HCT116 (cell line): ENCODE measurements around the gene LIX1. TPM values are rescaled to one million over a fixed set of nuclear protein-coding genes. Genes with fewer than 3 reads are reported as not detected.

Source experiments
- ATAC-seq: fragments of 200-7000 bp; cut with Tn5 transposase; 2 replicates; pipeline ENCODE4 v1.9.1; 2020; ENCODE audit warnings: mild to moderate bottlenecking, moderate library complexity
- BruUV-seq: library from RNA; stranded (reverse); fragments of 400-500 nt; replicated peaks from 2 replicates; lab custom pipeline; 2021; lab: Mats Ljungman, UMichigan
- CTCF ChIA-PET: fragments of 300-600 bp; sonication (Branson Sonifier 250); formaldehyde crosslinking; loops from one replicate; lab custom pipeline; 2021; ENCODE audit warnings: antibody characterized with exemption; lab: Charles Lee
- POLR2A ChIA-PET: fragments of 300-600, 350-600 bp; sonication (Branson Sonifier 250); formaldehyde crosslinking; loops from one replicate; lab custom pipeline; 2021; ENCODE audit warnings: antibody characterized with exemption; lab: Charles Lee
- RAD21 ChIA-PET, 2 experiments: fragments of 300-600 bp; sonication (Branson Sonifier 250); formaldehyde crosslinking; loops; one replicate each; lab custom pipeline; 2023; ENCODE audit warnings: low total read pairs in 2 of 2; ENCODE audit not compliant: uncharacterized antibody in 2 of 2, unreplicated experiment in 2 of 2, low non-redundant PET in 1 of 2; lab: Charles Lee
- DNase-seq: peaks from one replicate; pipeline ENCODE4 v3.0.0-alpha.2; 2010; ENCODE audit warnings: low read depth, low spot score
- H2AFZ ChIP-seq: fragments of 200-600 bp; shearing (Covaris generic), sonication (generic); 2 replicates; pipeline ENCODE4 v1.6.1; 2017; ENCODE audit warnings: low read depth, mixed run types, mixed read lengths, antibody characterized with exemption, low read length; ENCODE audit not compliant: poor library complexity, severe bottlenecking
- H3K27ac ChIP-seq: 2 replicates; pipeline ENCODE4 v1.5.1; 2012; ENCODE audit warnings: low read depth, low read length
- H3K27me3 ChIP-seq: fragments of 200-600 bp; sonication (generic); 2 replicates; pipeline ENCODE4 v1.6.1; 2016; ENCODE audit warnings: mixed run types, low read length, mixed read lengths; ENCODE audit not compliant: insufficient read depth
- H3K36me3 ChIP-seq, 2 experiments: fragments of 200-500 bp in 1 of 2; fragments of 200-600 bp in 1 of 2; sonication (Bioruptor generic) in 1 of 2; sonication (generic) in 1 of 2; 2 replicates each; pipeline versions ENCODE4 v1.5.1 to v1.6.1; 2014 to 2016; ENCODE audit warnings: low read length in 2 of 2, inconsistent platforms in 1 of 2, mixed read lengths in 1 of 2, mixed run types in 1 of 2; ENCODE audit not compliant: insufficient read depth in 2 of 2, control insufficient read depth in 1 of 2
- H3K4me1 ChIP-seq, 2 experiments: fragments of 200-600 bp in 1 of 2; sonication (generic) in 1 of 2; 2 replicates each; pipeline versions ENCODE4 v1.5.1 to v1.6.1; 2012 to 2017; ENCODE audit warnings: low read length in 2 of 2, inconsistent platforms in 1 of 2, mild to moderate bottlenecking in 1 of 2, mixed read lengths in 1 of 2, mixed run types in 1 of 2, moderate library complexity in 1 of 2; ENCODE audit not compliant: insufficient read depth in 2 of 2, control insufficient read depth in 1 of 2
- H3K4me2 ChIP-seq: fragments of 200-600 bp; sonication (generic); 2 replicates; pipeline ENCODE4 v1.6.1; 2017; ENCODE audit warnings: mixed run types, low read length, mixed read lengths
- H3K4me3 ChIP-seq, 2 experiments: fragments of 200-600 bp in 1 of 2; sonication (generic) in 1 of 2; replicated peaks in 1 of 2; 2 replicates each; pipeline ENCODE4 v1.5.1; 2011 to 2016; ENCODE audit warnings: low read length in 2 of 2, control low read depth in 1 of 2, low read depth in 1 of 2, mild to moderate bottlenecking in 1 of 2, mixed read lengths in 1 of 2, mixed run types in 1 of 2
- H3K79me2 ChIP-seq: fragments of 200-600 bp; sonication (generic); 2 replicates; pipeline ENCODE4 v1.6.1; 2017; ENCODE audit warnings: mild to moderate bottlenecking, mixed run types, low read length, moderate library complexity, mixed read lengths; ENCODE audit not compliant: insufficient read depth
- H3K9ac ChIP-seq: fragments of 200-600 bp; sonication (generic); 2 replicates; pipeline ENCODE4 v1.6.1; 2016; ENCODE audit warnings: low read length, mixed read lengths
- H3K9me2 ChIP-seq: fragments of 200-600 bp; sonication (generic), shearing (Covaris generic); 2 replicates; pipeline ENCODE4 v1.6.1; 2017; ENCODE audit warnings: mixed run types, mild to moderate bottlenecking, moderate library complexity; ENCODE audit not compliant: insufficient read depth
- H3K9me3 ChIP-seq, 2 experiments: fragments of 200-500 bp in 1 of 2; fragments of 200-600 bp in 1 of 2; sonication (Bioruptor generic) in 1 of 2; sonication (generic) in 1 of 2; 2 replicates each; pipeline ENCODE4 v1.6.1; 2014 to 2017; ENCODE audit warnings: low read length in 2 of 2, mixed read lengths in 2 of 2, inconsistent platforms in 1 of 2, low read depth in 1 of 2, mild to moderate bottlenecking in 1 of 2, mixed run types in 1 of 2, moderate library complexity in 1 of 2; ENCODE audit not compliant: control insufficient read depth in 1 of 2, insufficient read depth in 1 of 2
- H4K20me1 ChIP-seq: fragments of 200-600 bp; sonication (generic), shearing (Covaris generic); 2 replicates; pipeline ENCODE4 v1.6.1; 2017; ENCODE audit warnings: mixed run types, mild to moderate bottlenecking, moderate library complexity; ENCODE audit not compliant: insufficient read depth
- CBX3 ChIP-seq: IDR thresholded peaks from 2 replicates; pipeline ENCODE4 v1.6.1; 2012; ENCODE audit warnings: low read depth
- EZH2phosphoT487 ChIP-seq: fragments of 200-600 bp; IDR thresholded peaks from 2 replicates; pipeline ENCODE4 v1.6.1; 2018; ENCODE audit warnings: antibody characterized with exemption, borderline replicate concordance
- POLR2AphosphoS5 ChIP-seq: IDR thresholded peaks from 2 replicates; pipeline ENCODE4 v1.6.1; 2011; ENCODE audit warnings: mild to moderate bottlenecking, low read depth, low read length, moderate library complexity
- RAD21 ChIP-seq: IDR thresholded peaks from 2 replicates; pipeline ENCODE4 v1.6.1; 2012; ENCODE audit warnings: low read depth, mild to moderate bottlenecking
- SP1 ChIP-seq: IDR thresholded peaks from 2 replicates; pipeline ENCODE4 v1.6.1; 2012; ENCODE audit warnings: low read depth
- SRF ChIP-seq: IDR thresholded peaks from 2 replicates; pipeline ENCODE4 v1.6.1; 2012; ENCODE audit warnings: low read depth
- TCF7L2 ChIP-seq: IDR thresholded peaks from 2 replicates; pipeline ENCODE4 v1.7.0; 2011; ENCODE audit warnings: borderline replicate concordance, inconsistent platforms; ENCODE audit not compliant: insufficient read depth, insufficient read length; ENCODE audit errors: extremely low read depth
- ZFX ChIP-seq: fragments of 450-650 bp; IDR thresholded peaks from 2 replicates; pipeline ENCODE4 v1.6.1; 2017
- intact Hi-C: fragments of 100-400 bp; cut with micrococcal nuclease; formaldehyde crosslinking; loops from 2 replicates; pipeline ENCODE4 v1.10.0; 2022
- total RNA-seq: library from RNA; stranded (reverse); gene quantifications from one replicate; pipeline ENCODE4 v1.2.1, GENCODE V29; 2021; ENCODE audit not compliant: unreplicated experiment
- TF ChIP-seq, protein P1 (sequence below): IDR thresholded peaks from 2 replicates; pipeline ENCODE4 v1.6.1; 2012

LIX1 gene
- total RNA-seq, 1 experiment from 2014 or later, result not detected

- Histone ChIP-seq H3K27me3 (no peaks in the 10 kb centered on the region), H3K9ac (no peak overlapping the region), H3K4me2 (no peak overlapping the region), H3K79me2 (no peaks in the 10 kb centered on the region), H3K9me3 (no peaks in the 10 kb centered on the region), H3K9me2 (no peaks in the 10 kb centered on the region), H4K20me1 (no peaks in the 10 kb centered on the region), H3K4me1 (no peaks in the 10 kb centered on the region), H3K4me3 (no peak overlapping the region), H3K27ac (no peak overlapping the region), H2AFZ (no peak overlapping the region), H3K36me3 (no peaks in the 10 kb centered on the region)
- BruUV-seq, result no TSS peak
- intact Hi-C loops, result no loop called here
- DNase-seq (no peak), ATAC-seq (no peak)
- POLR2A ChIA-PET, result no interaction called here
- RAD21 ChIA-PET, result no interaction called here
- no peak for TF ChIP-seq SRF
- no peak for TF ChIP-seq TCF7L2
- TF ChIP-seq CBX3, result no peak
- TF ChIP-seq SP1, result no peak
- TF ChIP-seq ZFX, result no peak
- TF ChIP-seq RAD21, result no peak
- CTCF ChIA-PET, result no interaction called here
Observed at GRCh38 chr5:97131921-97132320, 10.5 kb downstream of the LIX1 start.

GRCh38 chr5:97131139-97131710, 11.2 kb downstream of the LIX1 start:
- intact Hi-C loops, result no loop called here
- no peak overlapping the region for H3K9ac ChIP-seq
- H3K9me2 ChIP-seq, result no peaks in the 10 kb centered on the region
- H3K27me3 ChIP-seq, result no peaks in the 10 kb centered on the region
- H4K20me1 ChIP-seq, result no peaks in the 10 kb centered on the region
- ChIA-PET CTCF (no interaction called here), RAD21 (no interaction called here), POLR2A (no interaction called here)
- no peaks in the 10 kb centered on the region for H3K9me3 ChIP-seq
- ATAC-seq, result no peak
- H3K4me3 ChIP-seq, result no peak overlapping the region
- no peak overlapping the region for H2AFZ ChIP-seq
- H3K36me3 ChIP-seq, result no peaks in the 10 kb centered on the region
- H3K4me1 ChIP-seq, result no peaks in the 10 kb centered on the region
- TF ChIP-seq EZH2phosphoT487, result no peak
- TF ChIP-seq, protein P1, sequence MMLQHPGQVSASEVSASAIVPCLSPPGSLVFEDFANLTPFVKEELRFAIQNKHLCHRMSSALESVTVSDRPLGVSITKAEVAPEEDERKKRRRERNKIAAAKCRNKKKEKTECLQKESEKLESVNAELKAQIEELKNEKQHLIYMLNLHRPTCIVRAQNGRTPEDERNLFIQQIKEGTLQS, result no peak
- TF ChIP-seq POLR2AphosphoS5, result no peak
- H3K27ac ChIP-seq, result no peak overlapping the region
- no peaks in the 10 kb centered on the region for H3K79me2 ChIP-seq
- BruUV-seq, result no TSS peak
- DNase-seq, result no peak
- no peak overlapping the region for H3K4me2 ChIP-seq
